IPS-NIHi7 (cell line): Measurements from ENCODE around the gene ETFDH.
"Not testable (repeated sequence)": the region's sequence is repeated elsewhere in the genome, so short reads cannot be mapped to it uniquely, and the experiment has no call there.

Experiments
- DNase-seq: peaks from one replicate; pipeline ENCODE4 v3.0.0; 2012; ENCODE audit warnings: mixed read lengths; ENCODE audit errors: extremely low spot score

Gene ETFDH

DNA sequence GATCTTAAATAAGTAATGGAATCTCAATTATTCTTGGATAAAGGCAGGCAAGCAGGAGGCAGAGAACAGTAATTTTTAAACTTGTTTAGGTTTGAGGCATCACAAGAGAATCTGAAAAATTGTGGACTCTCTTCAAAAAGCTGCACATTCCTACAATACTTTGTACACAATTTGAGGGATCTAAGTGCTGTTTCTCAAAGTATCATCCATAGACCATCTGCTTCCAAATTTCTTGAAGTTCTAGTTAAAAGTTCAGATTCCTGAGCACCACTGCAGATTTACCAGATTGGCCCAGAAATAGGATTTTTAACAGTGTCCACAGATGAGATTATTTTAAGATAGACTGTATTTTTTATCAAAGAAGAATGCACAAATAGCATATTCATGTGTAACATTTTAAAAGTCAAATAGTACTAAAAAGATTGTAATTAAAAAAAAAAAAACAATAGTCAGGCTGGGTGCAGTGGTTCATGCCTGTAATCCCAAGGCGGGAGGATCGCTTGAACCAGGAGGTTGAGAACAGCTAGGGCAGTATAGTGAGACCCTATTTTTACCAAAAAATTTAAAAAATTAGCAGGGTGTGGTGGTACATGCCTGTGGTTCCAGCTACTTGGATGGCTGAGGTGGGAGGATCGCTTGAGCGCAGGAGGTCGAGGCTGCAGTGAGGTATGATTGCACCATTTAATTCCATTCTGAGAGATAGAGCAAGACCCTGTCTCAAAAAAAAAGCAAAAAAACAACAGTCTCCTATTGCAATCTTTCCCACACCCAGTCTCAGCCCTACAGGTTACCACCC, 82.5 kb downstream of the ETFDH start:
- DNase-seq, result no peak

DNA sequence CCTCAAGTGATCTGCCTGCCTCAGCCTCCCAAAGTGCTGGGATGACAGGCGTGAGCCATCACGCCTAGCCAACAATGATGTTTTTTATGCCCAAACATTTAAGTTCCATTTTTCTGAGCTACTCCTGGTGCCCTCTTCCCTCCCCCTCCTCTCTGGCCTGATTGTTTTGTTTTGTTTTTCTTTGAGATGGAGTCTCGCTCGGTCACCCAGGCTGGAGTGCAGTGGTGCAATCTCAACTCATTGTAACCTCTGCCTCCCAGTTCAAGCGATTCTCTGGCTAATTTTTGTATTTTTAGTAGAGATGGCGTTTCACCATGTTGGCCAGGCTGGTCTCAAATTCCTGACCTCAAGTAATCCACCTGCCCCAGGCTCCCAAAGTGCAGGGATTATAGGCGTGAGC, 83.7 kb downstream of the ETFDH start:
- DNase-seq, result not testable (repeated sequence)

DNA sequence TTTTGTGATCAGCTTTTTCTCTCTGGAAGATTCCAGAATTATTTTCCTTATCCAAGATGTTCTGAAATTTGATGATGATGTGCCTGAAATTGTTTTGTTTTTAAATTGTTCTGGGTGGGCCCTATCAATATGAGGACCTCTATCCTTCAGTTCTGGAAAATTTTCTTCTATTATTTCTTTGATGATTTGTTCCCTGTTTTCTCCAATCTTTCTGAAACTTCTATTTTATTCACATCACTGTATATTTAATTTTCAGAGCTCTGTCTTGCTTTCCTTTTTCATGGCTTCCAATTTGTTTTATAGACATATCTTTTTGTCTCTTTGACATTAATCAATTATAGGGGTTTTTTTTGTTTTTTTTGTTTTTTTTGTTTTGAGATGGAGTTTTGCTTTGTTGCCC, 84.5 kb downstream of the ETFDH start:
- DNase-seq, result no peak

DNA sequence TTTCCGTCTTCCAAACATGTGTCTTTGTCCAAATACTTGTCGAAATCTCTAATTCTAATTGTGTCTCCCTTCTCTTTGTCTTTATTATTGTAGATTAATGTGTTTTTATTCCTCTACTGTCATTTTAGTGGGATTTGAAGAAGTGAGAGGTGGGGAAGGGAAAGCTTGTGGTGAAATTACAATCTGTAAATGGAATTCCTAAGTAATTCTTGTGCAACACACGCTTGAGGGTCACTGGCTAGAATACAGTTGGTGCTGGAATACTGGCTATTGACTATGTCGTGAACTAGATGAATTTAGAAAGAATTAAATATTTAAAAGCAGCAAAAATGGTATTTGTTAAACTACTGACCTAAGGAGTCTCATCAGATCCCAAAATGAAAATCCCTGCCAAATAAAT, 86.0 kb downstream of the ETFDH start:
- DNase-seq, result no peak

DNA sequence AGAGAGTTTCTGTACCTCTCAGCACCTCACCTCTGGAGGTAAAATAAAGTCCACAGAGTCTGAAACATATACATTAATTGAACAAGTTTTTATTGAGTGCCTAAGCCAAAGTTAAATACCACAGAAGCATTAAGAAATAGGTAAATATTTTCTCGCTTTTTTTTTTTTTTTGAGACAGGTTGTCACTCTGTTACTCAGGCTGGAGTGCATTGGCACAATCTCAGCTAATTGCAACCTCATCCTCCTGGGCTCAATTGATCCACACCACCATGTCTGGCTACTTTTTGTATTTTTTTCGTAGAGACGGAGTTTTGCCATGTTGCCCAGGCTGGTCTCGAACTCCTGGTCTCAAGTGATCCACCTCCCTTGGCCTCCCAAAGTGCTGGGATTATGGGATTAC, 86.6 kb downstream of the ETFDH start:
- DNase-seq, result no peak
